Chondrocyte (in vitro differentiated cells): ENCODE data around the gene HIP1. TPM values are rescaled to one million over a fixed set of nuclear protein-coding genes. Genes with fewer than 3 reads are reported as not detected.

Source experiments
- DNase-seq: peaks from one replicate; pipeline ENCODE4 v3.0.0; 2021; ENCODE audit warnings: mixed read lengths, low spot score
- H3K27ac Mint-ChIP-seq: one replicate; pipeline ENCODE4 v1.8.0; 2021; ENCODE audit warnings: mild to moderate bottlenecking, moderate library complexity, mixed read lengths; ENCODE audit not compliant: unreplicated experiment
- H3K27me3 Mint-ChIP-seq: 2 replicates; pipeline ENCODE4 v1.8.0; 2021; ENCODE audit warnings: low read depth, mixed read lengths
- H3K36me3 Mint-ChIP-seq: 2 replicates; pipeline ENCODE4 v1.8.0; 2021; ENCODE audit warnings: low read depth, mixed read lengths
- H3K4me1 Mint-ChIP-seq: 2 replicates; pipeline ENCODE4 v1.8.0; 2021; ENCODE audit warnings: low read depth, mild to moderate bottlenecking, mixed read lengths
- H3K4me3 Mint-ChIP-seq: one replicate; pipeline ENCODE4 v1.8.0; 2021; ENCODE audit warnings: mild to moderate bottlenecking, moderate library complexity, mixed read lengths; ENCODE audit not compliant: unreplicated experiment
- H3K9me3 Mint-ChIP-seq: 2 replicates; pipeline ENCODE4 v1.8.0; 2021; ENCODE audit warnings: low read depth, mixed read lengths
- total RNA-seq: library from RNA; stranded (reverse); gene quantifications from 3 replicates; pipeline ENCODE4 v1.2.1, GENCODE V29; 2021
- TF ChIP-seq, protein P1 (sequence below): fragments of 200-600 bp; sonication (generic); IDR thresholded peaks from 2 replicates; pipeline ENCODE4 v1.5.0; 2021; ENCODE audit warnings: antibody characterized with exemption, mild to moderate bottlenecking, moderate library complexity

Gene HIP1
- total RNA-seq, 1 donor from 2014 or later, result 46.6 TPM

GRCh38 chr7:75555736-75556135 lies 183.0 kb downstream of the HIP1 start:
- H3K36me3 Mint-ChIP-seq, result peaks cover 46% of the 10 kb centered on the region
- no peaks in the 10 kb centered on the region for H3K9me3 Mint-ChIP-seq
- no peaks in the 10 kb centered on the region for H3K27me3 Mint-ChIP-seq
- TF ChIP-seq, protein P1, sequence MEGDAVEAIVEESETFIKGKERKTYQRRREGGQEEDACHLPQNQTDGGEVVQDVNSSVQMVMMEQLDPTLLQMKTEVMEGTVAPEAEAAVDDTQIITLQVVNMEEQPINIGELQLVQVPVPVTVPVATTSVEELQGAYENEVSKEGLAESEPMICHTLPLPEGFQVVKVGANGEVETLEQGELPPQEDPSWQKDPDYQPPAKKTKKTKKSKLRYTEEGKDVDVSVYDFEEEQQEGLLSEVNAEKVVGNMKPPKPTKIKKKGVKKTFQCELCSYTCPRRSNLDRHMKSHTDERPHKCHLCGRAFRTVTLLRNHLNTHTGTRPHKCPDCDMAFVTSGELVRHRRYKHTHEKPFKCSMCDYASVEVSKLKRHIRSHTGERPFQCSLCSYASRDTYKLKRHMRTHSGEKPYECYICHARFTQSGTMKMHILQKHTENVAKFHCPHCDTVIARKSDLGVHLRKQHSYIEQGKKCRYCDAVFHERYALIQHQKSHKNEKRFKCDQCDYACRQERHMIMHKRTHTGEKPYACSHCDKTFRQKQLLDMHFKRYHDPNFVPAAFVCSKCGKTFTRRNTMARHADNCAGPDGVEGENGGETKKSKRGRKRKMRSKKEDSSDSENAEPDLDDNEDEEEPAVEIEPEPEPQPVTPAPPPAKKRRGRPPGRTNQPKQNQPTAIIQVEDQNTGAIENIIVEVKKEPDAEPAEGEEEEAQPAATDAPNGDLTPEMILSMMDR, result no peak
- H3K4me1 Mint-ChIP-seq, result peaks cover 3% of the 10 kb centered on the region
- no peak for DNase-seq
- no peak overlapping the region for H3K4me3 Mint-ChIP-seq
- no peak overlapping the region for H3K27ac Mint-ChIP-seq

DNA sequence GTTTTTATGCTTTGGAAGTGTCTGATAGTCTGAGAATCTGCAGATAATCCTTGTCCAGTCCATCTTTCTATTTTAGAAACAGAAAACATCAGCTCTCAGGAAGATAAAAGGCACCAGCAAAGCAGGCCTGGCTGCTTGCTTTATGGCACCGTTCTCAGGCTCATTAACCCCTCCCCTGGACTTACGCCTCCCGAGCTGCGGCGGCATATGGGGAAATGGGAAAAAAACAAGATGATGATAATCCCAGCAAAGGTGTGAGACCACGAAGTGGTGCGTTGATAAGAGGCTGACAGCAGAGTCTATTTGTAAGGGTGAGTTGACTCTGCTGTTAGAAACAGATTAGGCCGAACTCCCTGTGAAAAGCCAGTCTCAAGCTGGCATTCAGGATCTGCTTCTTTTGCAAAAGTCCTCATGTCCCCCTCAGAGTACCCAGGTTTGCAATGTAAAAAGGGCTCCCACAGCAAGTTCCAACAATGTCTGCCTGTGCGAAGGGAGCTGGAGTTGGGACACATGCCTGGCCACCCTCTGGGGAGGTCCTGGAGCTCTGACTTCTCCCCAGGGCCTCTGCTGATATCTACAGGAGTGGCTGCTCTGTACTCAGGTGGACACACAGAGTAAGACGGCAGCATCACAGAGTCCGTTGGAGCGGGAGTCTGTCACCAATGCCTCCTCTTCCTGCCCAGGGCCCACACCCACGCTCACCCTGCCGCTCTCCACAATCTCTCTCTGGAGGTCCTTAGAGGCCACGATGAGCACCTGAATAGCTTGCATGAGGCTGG lies 192.3 kb downstream of the HIP1 start:
- Mint-ChIP-seq H3K4me1 (no peaks in the 10 kb centered on the region), H3K4me3 (no peak overlapping the region), H3K27ac (no peak overlapping the region), H3K36me3 (peaks cover 43% of the 10 kb centered on the region), H3K27me3 (no peaks in the 10 kb centered on the region), H3K9me3 (no peaks in the 10 kb centered on the region)
- no peak for DNase-seq
- TF ChIP-seq, protein P1, result no peak

- no peak overlapping the region for H3K4me3 Mint-ChIP-seq
- TF ChIP-seq, protein P1, result no peak
- H3K4me1 Mint-ChIP-seq, result peaks cover 12% of the 10 kb centered on the region
- no peak overlapping the region for H3K27ac Mint-ChIP-seq
- peak; percentile 43 for DNase-seq
- H3K9me3 Mint-ChIP-seq, result no peaks in the 10 kb centered on the region
- H3K27me3 Mint-ChIP-seq, result no peaks in the 10 kb centered on the region
- peaks cover 38% of the 10 kb centered on the region for H3K36me3 Mint-ChIP-seq
Observed at GRCh38 chr7:75537731-75538130, 201.0 kb downstream of the HIP1 start.

- Mint-ChIP-seq H3K27me3 (no peaks in the 10 kb centered on the region), H3K27ac (no peak overlapping the region), H3K4me3 (no peak overlapping the region), H3K36me3 (peaks cover 37% of the 10 kb centered on the region), H3K4me1 (peaks cover 12% of the 10 kb centered on the region), H3K9me3 (no peaks in the 10 kb centered on the region)
- TF ChIP-seq, protein P1, result no peak
- DNase-seq, result peak; percentile 76
Observed at GRCh38 chr7:75536940-75537538, 201.7 kb downstream of the HIP1 start.

- Mint-ChIP-seq H3K4me1 (peaks cover 12% of the 10 kb centered on the region), H3K9me3 (no peaks in the 10 kb centered on the region), H3K27me3 (no peaks in the 10 kb centered on the region), H3K4me3 (no peak overlapping the region), H3K36me3 (peaks cover 33% of the 10 kb centered on the region), H3K27ac (no peak overlapping the region)
- DNase-seq, result no peak
- TF ChIP-seq, protein P1, result no peak
Observed at GRCh38 chr7:75536491-75536890, 202.2 kb downstream of the HIP1 start.
